CD4-positive, alpha-beta T cell (primary cell): ENCODE data around the gene CIAO2B. TPM values are rescaled to one million over a fixed set of nuclear protein-coding genes. Genes with fewer than 3 reads are reported as not detected.
A peak's percentile ranks its signal among the peaks of the same experiment; 100 is the strongest.
"Not testable (repeated sequence)": the region's sequence is repeated elsewhere in the genome, so short reads cannot be mapped to it uniquely, and the experiment has no call there.

Experiments used
- ATAC-seq: fragments of 200-7000 bp; cut with Tn5 transposase; one replicate; pipeline ENCODE4 v1.10.0; 2022; ENCODE audit warnings: mild to moderate bottlenecking; ENCODE audit not compliant: poor library complexity
- CTCF ChIA-PET: fragments of 350-600 bp; sonication (Branson Sonifier 250); formaldehyde crosslinking; loops from one replicate; lab custom pipeline; 2021; ENCODE audit warnings: antibody characterized with exemption, inconsistent platforms; lab: Charles Lee
- POLR2A ChIA-PET: fragments of 350-600 bp; sonication (Branson Sonifier 250); formaldehyde crosslinking; loops from one replicate; lab custom pipeline; 2021; ENCODE audit warnings: antibody characterized with exemption, inconsistent platforms; lab: Charles Lee
- DNase-seq, 14 experiments: peaks; one replicate each; pipeline ENCODE4 v3.0.0-alpha.2; 2013 to 2020; ENCODE audit warnings: mixed read lengths in 2 of 14
- H3K27ac ChIP-seq, 2 donors: one replicate each; pipeline versions ENCODE4 v1.5.1 to v1.7.0; 2013; ENCODE audit warnings: low read length in 2 of 2, low read depth in 1 of 2, mild to moderate bottlenecking in 1 of 2
- H3K27me3 ChIP-seq, 2 experiments: 1 replicate in 1 of 2; 2 replicates in 1 of 2; pipeline versions ENCODE4 v1.6.1 to v1.7.0; 2013; ENCODE audit warnings: low read length in 2 of 2, control low read depth in 1 of 2, mild to moderate bottlenecking in 1 of 2, moderate library complexity in 1 of 2; ENCODE audit not compliant: insufficient read depth in 2 of 2, control insufficient read depth in 1 of 2
- H3K36me3 ChIP-seq: one replicate; pipeline ENCODE4 v1.6.1; 2013; ENCODE audit warnings: low read length, control low read depth; ENCODE audit not compliant: insufficient read depth
- H3K4me1 ChIP-seq: one replicate; pipeline ENCODE4 v1.6.1; 2013; ENCODE audit warnings: low read length, control low read depth; ENCODE audit not compliant: insufficient read depth
- H3K4me3 ChIP-seq: one replicate; pipeline ENCODE4 v1.5.1; 2013; ENCODE audit warnings: mild to moderate bottlenecking, low read length, moderate library complexity
- H3K9me3 ChIP-seq, 2 experiments: 1 replicate in 1 of 2; 2 replicates in 1 of 2; pipeline versions ENCODE4 v1.6.1 to v1.7.0; 2013; ENCODE audit warnings: low read length in 2 of 2, mild to moderate bottlenecking in 2 of 2, control low read depth in 1 of 2, moderate library complexity in 1 of 2; ENCODE audit not compliant: control insufficient read depth in 1 of 2, insufficient read depth in 1 of 2
- H3K27ac Mint-ChIP-seq: one replicate; pipeline ENCODE4 v1.8.0; 2020; ENCODE audit warnings: mixed read lengths
- H3K27me3 Mint-ChIP-seq: one replicate; pipeline ENCODE4 v1.8.0; 2021; ENCODE audit warnings: mixed read lengths
- H3K36me3 Mint-ChIP-seq: one replicate; pipeline ENCODE4 v1.8.0; 2021; ENCODE audit warnings: low read depth, mixed read lengths
- H3K4me1 Mint-ChIP-seq: one replicate; pipeline ENCODE4 v1.8.0; 2021; ENCODE audit warnings: low read depth, mixed read lengths
- H3K4me3 Mint-ChIP-seq: one replicate; pipeline ENCODE4 v1.8.0; 2020; ENCODE audit warnings: mild to moderate bottlenecking, mixed read lengths
- H3K9me3 Mint-ChIP-seq: one replicate; pipeline ENCODE4 v1.8.0; 2020; ENCODE audit warnings: mixed read lengths
- intact Hi-C, 2 experiments: fragments of 100-400 bp; cut with DNase I in 1 of 2; cut with micrococcal nuclease in 1 of 2; formaldehyde crosslinking; loops; one replicate each; pipeline versions ENCODE4 v1.15.1 to v1.9.0; 2023 to 2025; cut with DNase I, micrococcal nuclease
- total RNA-seq, 174 experiments: library from RNA in 2 of 174; stranded (reverse) in 2 of 174; gene quantifications; one replicate each; pipeline ENCODE4 v1.2.3 and lab custom pipeline; 2021 to 2026
- TF ChIP-seq, protein P1 (sequence below): fragments of 200-600 bp; IDR thresholded peaks from one replicate; pipeline ENCODE4 v1.8.0; 2022; ENCODE audit warnings: antibody characterized with exemption, mild to moderate bottlenecking

The CIAO2B gene
- total RNA-seq, 2 experiments from 2014 or later = 58.6 to 70.4 TPM

DNA sequence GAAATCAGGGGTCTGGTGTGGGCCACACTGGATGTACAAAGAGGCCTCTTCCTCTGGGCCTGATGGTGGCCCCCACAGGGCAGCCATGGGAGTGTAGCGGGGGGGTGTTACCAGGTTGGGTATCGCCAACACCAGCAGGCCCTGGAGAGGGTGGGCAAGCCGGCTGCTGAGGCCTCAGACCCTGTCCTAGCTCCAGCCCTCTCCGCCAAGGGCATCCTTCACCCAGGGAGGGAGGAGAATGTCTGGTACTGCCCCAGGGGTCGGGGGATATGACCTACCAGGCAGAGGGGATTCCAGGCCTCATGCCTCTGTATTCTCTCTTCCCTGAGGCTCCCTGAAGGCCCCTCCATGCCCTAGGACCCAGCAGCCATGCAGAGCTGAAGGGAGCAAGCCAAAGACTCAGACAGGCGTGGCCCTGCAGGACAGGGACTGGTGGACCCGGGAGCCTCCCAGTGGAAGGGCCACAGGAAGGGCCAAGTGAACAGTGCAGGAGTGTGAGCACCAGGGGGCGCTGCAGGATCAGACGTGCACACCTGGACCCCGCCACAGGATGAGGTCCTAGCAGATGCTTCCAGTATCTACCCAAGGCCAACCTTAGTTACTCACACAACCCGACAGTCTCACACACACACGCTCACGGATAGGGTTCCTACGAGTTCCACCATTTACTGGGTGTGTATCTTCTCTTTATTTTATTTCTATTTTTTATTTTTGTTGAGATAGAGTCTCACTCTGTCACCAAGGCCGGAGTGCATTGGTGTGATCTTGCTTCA, 43.3 kb upstream of the CIAO2B start:
- intact Hi-C loops = loop anchor here (1.0 to 10.0 kb wide), 7 partner anchors 124 to 490 kb away; partner anchors contain the start of gene ZDHHC1 (in 2 of the 2)
- no peaks in the 10 kb centered on the region for H3K36me3 Mint-ChIP-seq
- Histone ChIP-seq H3K4me1 (peaks cover 23% of the 10 kb centered on the region), H3K4me3 (no peak overlapping the region), H3K9me3 (no peaks in the 10 kb centered on the region), H3K27ac (no peak overlapping the region), H3K27me3 (no peaks in the 10 kb centered on the region), H3K36me3 (no peaks in the 10 kb centered on the region)
- no peaks in the 10 kb centered on the region for H3K9me3 Mint-ChIP-seq
- DNase-seq (peak; percentile 79 to 95 (median 87)), ATAC-seq (peak; percentile 99)
- peaks cover 5% of the 10 kb centered on the region for H3K4me1 Mint-ChIP-seq
- H3K4me3 Mint-ChIP-seq = no peak overlapping the region
- ChIA-PET POLR2A (no interaction called here), CTCF (interaction anchor here (1.1 to 1.6 kb wide), 2 partner anchors 122 to 185 kb away, joined by 3 read pairs; no protein-coding TSS in a partner anchor)
- no peak overlapping the region for H3K27ac Mint-ChIP-seq
- TF ChIP-seq, protein P1, sequence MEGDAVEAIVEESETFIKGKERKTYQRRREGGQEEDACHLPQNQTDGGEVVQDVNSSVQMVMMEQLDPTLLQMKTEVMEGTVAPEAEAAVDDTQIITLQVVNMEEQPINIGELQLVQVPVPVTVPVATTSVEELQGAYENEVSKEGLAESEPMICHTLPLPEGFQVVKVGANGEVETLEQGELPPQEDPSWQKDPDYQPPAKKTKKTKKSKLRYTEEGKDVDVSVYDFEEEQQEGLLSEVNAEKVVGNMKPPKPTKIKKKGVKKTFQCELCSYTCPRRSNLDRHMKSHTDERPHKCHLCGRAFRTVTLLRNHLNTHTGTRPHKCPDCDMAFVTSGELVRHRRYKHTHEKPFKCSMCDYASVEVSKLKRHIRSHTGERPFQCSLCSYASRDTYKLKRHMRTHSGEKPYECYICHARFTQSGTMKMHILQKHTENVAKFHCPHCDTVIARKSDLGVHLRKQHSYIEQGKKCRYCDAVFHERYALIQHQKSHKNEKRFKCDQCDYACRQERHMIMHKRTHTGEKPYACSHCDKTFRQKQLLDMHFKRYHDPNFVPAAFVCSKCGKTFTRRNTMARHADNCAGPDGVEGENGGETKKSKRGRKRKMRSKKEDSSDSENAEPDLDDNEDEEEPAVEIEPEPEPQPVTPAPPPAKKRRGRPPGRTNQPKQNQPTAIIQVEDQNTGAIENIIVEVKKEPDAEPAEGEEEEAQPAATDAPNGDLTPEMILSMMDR = peak; percentile 91
- H3K27me3 Mint-ChIP-seq = peaks cover 3% of the 10 kb centered on the region

DNA sequence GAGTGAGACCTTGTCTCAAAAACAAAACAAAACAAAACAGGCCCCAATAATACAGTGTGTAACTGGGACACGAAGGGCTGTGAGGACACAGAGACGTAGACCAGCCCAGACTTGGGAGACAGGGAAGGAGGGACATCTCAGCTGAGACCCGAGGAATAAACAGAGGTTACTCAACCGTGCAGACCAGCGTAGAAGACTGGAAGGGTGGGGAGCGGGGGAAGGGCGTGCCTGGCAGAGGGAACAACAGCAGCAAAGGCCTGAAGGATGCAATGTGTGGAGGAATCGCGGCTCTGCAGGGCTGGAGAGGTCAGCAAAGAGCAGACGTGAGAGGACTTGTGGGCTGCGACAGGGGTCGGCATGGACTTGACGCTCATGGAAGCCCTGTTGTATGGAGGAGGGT, 42.5 kb upstream of the CIAO2B start:
- peaks cover 16% of the 10 kb centered on the region for H3K4me1 ChIP-seq
- Mint-ChIP-seq H3K36me3 (no peaks in the 10 kb centered on the region), H3K4me3 (no peak overlapping the region), H3K27me3 (peaks cover 3% of the 10 kb centered on the region), H3K27ac (no peak overlapping the region), H3K9me3 (no peaks in the 10 kb centered on the region), H3K4me1 (peaks cover 5% of the 10 kb centered on the region)
- CTCF ChIA-PET = interaction anchor here (2.7 kb wide), 1 partner anchor 179 kb away, joined by 13 read pairs; no protein-coding TSS in a partner anchor
- POLR2A ChIA-PET = no interaction called here
- DNase-seq (no peak), ATAC-seq (no peak)
- no peaks in the 10 kb centered on the region for H3K36me3 ChIP-seq
- no peaks in the 10 kb centered on the region for H3K27me3 ChIP-seq
- TF ChIP-seq, protein P1 = no peak
- intact Hi-C loops = loop anchor here (1.0 to 10.0 kb wide), 7 partner anchors 125 to 491 kb away; partner anchors contain the start of gene ZDHHC1 (in 2 of the 2)
- no peak overlapping the region for H3K27ac ChIP-seq
- H3K9me3 ChIP-seq = no peaks in the 10 kb centered on the region
- no peak overlapping the region for H3K4me3 ChIP-seq

DNA sequence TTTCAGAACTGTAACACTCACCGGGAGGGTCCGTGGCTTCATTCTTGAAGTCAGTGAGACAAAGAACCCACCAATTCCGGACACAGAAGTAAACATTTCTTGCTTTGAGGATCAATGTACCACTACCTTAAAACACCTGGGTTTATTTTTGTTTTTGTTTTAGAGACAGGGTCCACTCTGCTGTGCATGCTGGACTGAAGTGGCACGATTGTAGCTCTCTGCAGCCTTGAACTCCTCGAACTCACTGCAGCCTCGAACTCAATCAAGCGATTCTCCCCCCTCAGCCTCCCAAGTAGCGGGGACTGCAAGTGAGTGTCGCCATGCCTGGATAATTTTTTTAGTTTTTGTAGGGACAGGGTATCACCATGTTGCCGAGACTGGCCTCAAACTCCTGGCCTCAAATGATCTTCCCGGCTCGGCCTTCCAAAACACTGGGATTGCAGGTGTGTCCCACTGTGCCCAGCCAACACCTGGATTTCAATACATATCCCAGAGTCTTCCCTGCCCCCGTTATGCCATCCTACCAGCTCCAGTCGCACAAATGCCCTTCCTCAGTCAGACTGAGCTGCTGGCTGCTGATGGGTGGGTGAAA, 41.2 kb upstream of the CIAO2B start:
- H3K36me3 ChIP-seq = no peaks in the 10 kb centered on the region
- ChIA-PET POLR2A (interaction anchor here (0.7 kb wide), 1 partner anchor 225 kb away, joined by 3 read pairs; no protein-coding TSS in a partner anchor), CTCF (interaction anchor here (0.8 to 2.7 kb wide), 4 partner anchors 42 to 209 kb away, joined by 3 to 13 read pairs (median 3); no protein-coding TSS in a partner anchor)
- no peaks in the 10 kb centered on the region for H3K27me3 ChIP-seq
- no peak for ATAC-seq
- H3K27ac ChIP-seq = no peak overlapping the region
- H3K27me3 Mint-ChIP-seq = peaks cover 3% of the 10 kb centered on the region
- H3K9me3 Mint-ChIP-seq = no peaks in the 10 kb centered on the region
- H3K4me1 ChIP-seq = peaks cover 12% of the 10 kb centered on the region
- peak overlapping the region; percentile 85 for H3K4me3 Mint-ChIP-seq
- H3K36me3 Mint-ChIP-seq = no peaks in the 10 kb centered on the region
- no peak for DNase-seq
- TF ChIP-seq, protein P1 = no peak
- intact Hi-C loops = loop anchor here (5.0 to 10.0 kb wide), 4 partner anchors 422 to 492 kb away; partner anchors contain the start of gene ZDHHC1 (in 2 of the 2)
- no peak overlapping the region for H3K27ac Mint-ChIP-seq
- no peaks in the 10 kb centered on the region for H3K9me3 ChIP-seq
- H3K4me3 ChIP-seq = peak overlapping the region; percentile 16
- H3K4me1 Mint-ChIP-seq = peaks cover 5% of the 10 kb centered on the region

DNA sequence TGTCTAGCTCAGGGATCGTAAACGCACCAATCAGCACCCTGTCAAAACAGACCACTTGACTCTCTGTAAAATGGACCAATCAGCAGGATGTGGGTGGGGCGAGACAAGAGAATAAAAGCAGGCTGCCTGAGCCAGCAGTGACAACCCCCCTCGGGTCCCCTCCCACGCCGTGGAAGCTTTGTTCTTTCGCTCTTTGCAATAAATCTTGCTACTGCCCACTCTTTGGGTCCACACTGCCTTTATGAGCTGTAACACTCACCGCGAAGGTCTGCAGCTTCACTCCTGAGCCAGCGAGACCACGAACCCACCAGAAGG, 40.7 kb upstream of the CIAO2B start:
- not testable (repeated sequence) for H3K27ac Mint-ChIP-seq

More for the DNA sequence above, 40.7 kb upstream of the CIAO2B start:
- intact Hi-C loops = loop anchor here (5.0 to 10.0 kb wide), 4 partner anchors 422 to 492 kb away; partner anchors contain the start of gene ZDHHC1 (in 2 of the 2)
- H3K9me3 ChIP-seq, H3K36me3 Mint-ChIP-seq, H3K4me1 Mint-ChIP-seq, H3K27me3 ChIP-seq, POLR2A ChIA-PET, H3K27me3 Mint-ChIP-seq, H3K9me3 Mint-ChIP-seq, ATAC-seq, H3K27ac ChIP-seq, H3K36me3 ChIP-seq: not testable (repeated sequence)
- H3K4me1 ChIP-seq = peaks cover 12% of the 10 kb centered on the region
- H3K4me3 Mint-ChIP-seq = peak overlapping the region; percentile 85
- CTCF ChIA-PET = interaction anchor here (1.5 to 2.7 kb wide), 2 partner anchors 80 to 180 kb away, joined by 3 to 13 read pairs; no protein-coding TSS in a partner anchor
- peak in 10 of 14 experiments; percentile 10 to 68 (median 29) for DNase-seq
- peak overlapping the region; percentile 16 for H3K4me3 ChIP-seq
